AG04449 (cell line): Measurements from ENCODE around the gene LRRC51.
"Not testable (repeated sequence)": the region's sequence is repeated elsewhere in the genome, so short reads cannot be mapped to it uniquely, and the experiment has no call there.

Experiments
- CTCF ChIA-PET: fragments of 350-600 bp; formaldehyde crosslinking; extraction: SDS; loops from one replicate; lab custom pipeline; 2021; ENCODE audit warnings: antibody characterized with exemption; lab: Yijun Ruan, JAX
- POLR2A ChIA-PET: fragments of 400-600, 350-600 bp; formaldehyde crosslinking; extraction: SDS; loops from one replicate; lab custom pipeline; 2020; ENCODE audit warnings: antibody characterized with exemption, inconsistent platforms; lab: Yijun Ruan, JAX
- DNase-seq: peaks from one replicate; pipeline ENCODE4 v3.0.0-alpha.2; 2010; ENCODE audit warnings: low read depth, low spot score
- H3K4me3 ChIP-seq: 2 replicates; pipeline ENCODE4 v1.5.1; 2011; ENCODE audit warnings: low read depth, mild to moderate bottlenecking, control low read depth, low read length
- TF ChIP-seq, protein P1 (sequence below): IDR thresholded peaks from one replicate; pipeline ENCODE4 v1.5.1; 2011; ENCODE audit warnings: mild to moderate bottlenecking, moderate library complexity, low read length, control low read depth, inconsistent platforms; ENCODE audit not compliant: insufficient read depth; ENCODE audit errors: missing control alignments

LRRC51 gene

GRCh38 chr11:72123117-72123653, 42.5 kb downstream of the LRRC51 start:
- CTCF ChIA-PET: interaction anchor here (0.7 to 2.7 kb wide), 6 partner anchors 11 to 308 kb away, joined by 3 to 13 read pairs (median 4); partner anchors contain the start of genes ANAPC15 and FOLR3
- TF ChIP-seq, protein P1, sequence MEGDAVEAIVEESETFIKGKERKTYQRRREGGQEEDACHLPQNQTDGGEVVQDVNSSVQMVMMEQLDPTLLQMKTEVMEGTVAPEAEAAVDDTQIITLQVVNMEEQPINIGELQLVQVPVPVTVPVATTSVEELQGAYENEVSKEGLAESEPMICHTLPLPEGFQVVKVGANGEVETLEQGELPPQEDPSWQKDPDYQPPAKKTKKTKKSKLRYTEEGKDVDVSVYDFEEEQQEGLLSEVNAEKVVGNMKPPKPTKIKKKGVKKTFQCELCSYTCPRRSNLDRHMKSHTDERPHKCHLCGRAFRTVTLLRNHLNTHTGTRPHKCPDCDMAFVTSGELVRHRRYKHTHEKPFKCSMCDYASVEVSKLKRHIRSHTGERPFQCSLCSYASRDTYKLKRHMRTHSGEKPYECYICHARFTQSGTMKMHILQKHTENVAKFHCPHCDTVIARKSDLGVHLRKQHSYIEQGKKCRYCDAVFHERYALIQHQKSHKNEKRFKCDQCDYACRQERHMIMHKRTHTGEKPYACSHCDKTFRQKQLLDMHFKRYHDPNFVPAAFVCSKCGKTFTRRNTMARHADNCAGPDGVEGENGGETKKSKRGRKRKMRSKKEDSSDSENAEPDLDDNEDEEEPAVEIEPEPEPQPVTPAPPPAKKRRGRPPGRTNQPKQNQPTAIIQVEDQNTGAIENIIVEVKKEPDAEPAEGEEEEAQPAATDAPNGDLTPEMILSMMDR: no peak
- DNase-seq: no peak
- no peak overlapping the region for H3K4me3 ChIP-seq
- POLR2A ChIA-PET: no interaction called here

- TF ChIP-seq, protein P1: no peak
- DNase-seq: no peak
- ChIA-PET CTCF (interaction anchor here (0.6 to 2.7 kb wide), 3 partner anchors 11 to 145 kb away, joined by 3 to 13 read pairs (median 3); partner anchors contain the start of gene FOLR3), POLR2A (no interaction called here)
- H3K4me3 ChIP-seq: no peak overlapping the region
These were observed 43.4 kb downstream of the LRRC51 start for GRCh38 chr11:72124046-72124445.

DNA sequence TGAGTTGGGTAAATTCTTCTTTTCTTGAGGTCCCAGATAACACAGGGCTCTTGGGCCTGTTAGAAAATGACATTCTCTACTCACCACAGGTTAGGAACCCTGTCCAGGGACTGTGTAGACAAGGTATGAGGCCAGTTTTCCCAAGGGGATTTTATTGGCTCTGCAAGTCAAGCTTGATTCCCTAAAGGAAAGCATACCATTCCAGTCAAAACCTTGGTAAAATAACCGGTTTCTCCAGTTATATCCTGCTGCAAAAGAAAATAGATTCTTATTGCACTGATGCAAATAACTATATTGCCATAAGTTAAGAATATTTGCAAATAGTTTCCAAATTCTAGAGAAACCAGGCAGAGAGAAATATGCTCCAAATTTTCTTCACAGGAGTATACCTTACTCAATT, 45.3 kb downstream of the LRRC51 start:
- ChIA-PET POLR2A (no interaction called here), CTCF (interaction anchor here (0.7 to 2.7 kb wide), 2 partner anchors 13 to 18 kb away, joined by 3 to 13 read pairs; no protein-coding TSS in a partner anchor)
- no peak for DNase-seq
- TF ChIP-seq, protein P1: no peak
- no peak overlapping the region for H3K4me3 ChIP-seq

DNA sequence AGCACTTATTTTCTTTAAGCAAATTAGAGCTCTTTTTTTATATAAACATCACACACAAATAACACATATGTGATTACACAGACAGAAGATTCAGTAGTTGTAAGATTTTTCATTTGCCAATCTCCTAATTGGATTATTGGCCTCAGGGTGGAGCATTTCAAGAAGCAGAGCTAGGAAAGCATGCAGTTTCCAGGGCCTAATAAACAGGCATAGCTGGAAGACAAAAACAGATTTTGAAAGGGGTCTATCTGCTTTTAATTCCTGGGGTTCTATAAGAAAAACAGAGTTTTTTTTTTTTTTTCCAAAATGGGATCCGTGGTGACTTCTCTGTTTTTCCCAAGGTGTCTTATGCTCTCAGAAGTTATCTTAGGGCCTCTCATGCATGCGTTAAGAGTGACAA, 47.3 kb downstream of the LRRC51 start:
- H3K4me3 ChIP-seq: no peak overlapping the region
- ChIA-PET POLR2A (no interaction called here), CTCF (interaction anchor here (0.8 kb wide), 1 partner anchor 287 kb away, joined by 4 read pairs; no protein-coding TSS in a partner anchor)
- no peak for DNase-seq
- TF ChIP-seq, protein P1: no peak

- ChIA-PET CTCF (interaction anchor here (0.6 to 2.3 kb wide), 2 partner anchors 14 to 38 kb away, joined by 3 to 15 read pairs; no protein-coding TSS in a partner anchor), POLR2A (no interaction called here)
- no peak for DNase-seq
- H3K4me3 ChIP-seq: no peak overlapping the region
- TF ChIP-seq, protein P1: no peak
These were observed 48.7 kb downstream of the LRRC51 start for GRCh38 chr11:72129381-72129780.

DNA sequence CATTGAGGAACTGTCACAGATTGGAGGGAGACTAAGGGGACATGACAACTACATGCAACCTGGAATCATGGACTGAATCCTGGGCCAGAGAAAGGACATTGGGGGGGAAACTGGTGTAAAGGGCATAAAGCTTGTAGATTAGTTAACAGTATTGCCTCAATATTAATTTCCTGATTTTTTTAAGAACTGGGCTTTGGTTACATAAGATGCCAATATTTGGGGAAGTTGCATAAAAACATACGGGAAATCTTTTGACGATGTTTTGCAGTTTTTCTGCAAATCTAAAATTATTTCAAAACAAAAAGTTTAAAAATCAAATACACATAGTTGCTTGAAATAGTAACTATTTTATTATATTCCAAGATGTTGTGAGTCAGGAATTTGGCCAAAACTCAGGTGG, 52.0 kb downstream of the LRRC51 start:
- CTCF ChIA-PET: interaction anchor here (0.6 to 1.1 kb wide), 2 partner anchors 11 to 42 kb away, joined by 3 read pairs; no protein-coding TSS in a partner anchor
- POLR2A ChIA-PET: no interaction called here

DNA sequence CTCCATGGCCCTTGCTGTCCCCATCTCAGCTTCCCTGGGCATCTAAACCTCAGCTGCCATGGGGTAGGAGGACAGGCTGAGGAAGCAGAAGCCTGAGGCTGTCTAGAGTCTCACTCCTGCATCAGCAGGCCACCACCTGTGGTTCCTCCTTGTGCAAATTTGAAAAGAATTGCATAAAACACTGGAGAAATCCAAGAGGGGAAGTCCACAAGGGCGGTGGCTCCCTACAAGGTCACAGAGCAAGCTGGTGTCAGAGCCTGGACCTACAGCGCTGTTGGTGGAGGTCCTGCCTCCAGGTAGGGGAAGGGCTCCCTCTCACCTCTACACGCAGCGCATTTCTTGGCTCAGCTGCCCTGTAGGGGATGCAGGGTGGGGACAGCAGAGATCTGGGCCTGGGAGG, 54.8 kb downstream of the LRRC51 start, which contains the start of gene FOLR3:
Gene FOLR3, plus strand, starts transcription at position 253 of the 400 bp plus-strand sequence. CDS start 228 bp downstream, outside the sequence.
- CTCF ChIA-PET: interaction anchor here (1.6 kb wide), 1 partner anchor 12 kb away, joined by 3 read pairs; no protein-coding TSS in a partner anchor
- DNase-seq, POLR2A ChIA-PET, H3K4me3 ChIP-seq: not testable (repeated sequence)

More for the DNA sequence above, 52.0 kb downstream of the LRRC51 start:
- TF ChIP-seq, protein P1: no peak
- DNase-seq: no peak
- no peak overlapping the region for H3K4me3 ChIP-seq
